ENCODE measurements around the gene ZNF134. TPM values are rescaled to one million over a fixed set of nuclear protein-coding genes. Genes with fewer than 3 reads are reported as not detected.
A peak's percentile ranks its signal among the peaks of the same experiment; 100 is the strongest.

Gene ZNF134
- 24.7 and 27.1 TPM in 2 replicates for total RNA-seq (ENCODE audit: low replicate concordance)
- long read RNA-seq, full-length matches to known transcripts = 73 of 80 reads
- long read RNA-seq, partial matches to known transcripts = 0 of 80 reads
- long read RNA-seq, other reads (novel, unspliced or antisense) = 7 of 80 reads

GRCh38 chr19:57613941-57614743 lies at the start of gene ZNF134:
TSS of gene ZNF134 (plus strand) at chr19:57614242. CDS start at chr19:57619469, 5,227 bp downstream.
- peak; percentile 20 for TF ChIP-seq CTCF (conservative IDR thresholded peaks at IDR 0.05)
- Mint-ChIP-seq H3K4me1 (ENCODE audit: unreplicated experiment) (peaks cover 8% of the 10 kb centered on the region), H3K36me3 (peaks cover 50% of the 10 kb centered on the region), H3K4me3 (peak within 1 kb of the TSS; percentile 93), H3K27ac (peak within 1 kb of the TSS; percentile 75), H3K9me3 (peaks cover 32% of the 10 kb centered on the region), H3K27me3 (no peaks in the 10 kb centered on the region)
- peak; percentile 94 for DNase-seq (ENCODE audit: extremely low spot score, unreplicated experiment)

- Mint-ChIP-seq H3K4me3 (no peak overlapping the region), H3K36me3 (peaks cover 11% of the 10 kb centered on the region), H3K27me3 (no peaks in the 10 kb centered on the region), H3K9me3 (peaks cover 33% of the 10 kb centered on the region), H3K27ac (no peak overlapping the region), H3K4me1 (ENCODE audit: unreplicated experiment) (no peaks in the 10 kb centered on the region)
- no peak for TF ChIP-seq CTCF (conservative IDR thresholded peaks at IDR 0.05)
- DNase-seq (ENCODE audit: extremely low spot score, unreplicated experiment) = no peak
These were observed 47.4 kb upstream of the ZNF134 start for GRCh38 chr19:57566396-57567265.

- DNase-seq (ENCODE audit: extremely low spot score, unreplicated experiment) = no peak
- TF ChIP-seq CTCF (conservative IDR thresholded peaks at IDR 0.05) = no peak
- peaks cover 50% of the 10 kb centered on the region for H3K36me3 Mint-ChIP-seq
- no peak overlapping the region for H3K4me3 Mint-ChIP-seq
- H3K27ac Mint-ChIP-seq = no peak overlapping the region
- H3K4me1 Mint-ChIP-seq (ENCODE audit: unreplicated experiment) = no peaks in the 10 kb centered on the region
- no peaks in the 10 kb centered on the region for H3K27me3 Mint-ChIP-seq
- H3K9me3 Mint-ChIP-seq = peaks cover 21% of the 10 kb centered on the region
These were observed 43.3 kb upstream of the ZNF134 start for GRCh38 chr19:57570707-57571106.

- Mint-ChIP-seq H3K27ac (no peak overlapping the region), H3K4me1 (ENCODE audit: unreplicated experiment) (peaks cover 2% of the 10 kb centered on the region), H3K36me3 (peaks cover 66% of the 10 kb centered on the region), H3K27me3 (no peaks in the 10 kb centered on the region), H3K4me3 (no peak overlapping the region), H3K9me3 (peaks cover 33% of the 10 kb centered on the region)
- TF ChIP-seq CTCF (conservative IDR thresholded peaks at IDR 0.05) = no peak
- no peak for DNase-seq (ENCODE audit: extremely low spot score, unreplicated experiment)
These were observed 41.6 kb upstream of the ZNF134 start for GRCh38 chr19:57572415-57572947.

GRCh38 chr19:57576661-57577060 lies 37.4 kb upstream of the ZNF134 start:
- peaks cover 34% of the 10 kb centered on the region for H3K9me3 Mint-ChIP-seq
- peak overlapping the region; percentile 51 for H3K4me3 Mint-ChIP-seq
- TF ChIP-seq CTCF (conservative IDR thresholded peaks at IDR 0.05) = no peak
- DNase-seq (ENCODE audit: extremely low spot score, unreplicated experiment) = no peak
- H3K36me3 Mint-ChIP-seq = peaks cover 69% of the 10 kb centered on the region
- H3K4me1 Mint-ChIP-seq (ENCODE audit: unreplicated experiment) = peaks cover 9% of the 10 kb centered on the region
- H3K27me3 Mint-ChIP-seq = no peaks in the 10 kb centered on the region
- no peak overlapping the region for H3K27ac Mint-ChIP-seq
